OCI-LY1 (cell line): ENCODE results near the gene ACSL4.

ENCODE experiments used
- CTCF ChIP-seq: fragments of 200-600 bp; sonication (generic), shearing (Covaris generic); IDR thresholded peaks from 2 replicates; pipeline ENCODE4 v1.5.1; 2017; ENCODE audit warnings: mild to moderate bottlenecking, antibody characterized with exemption, low read length, moderate library complexity, mixed read lengths
- EZH2 ChIP-seq: fragments of 200-600 bp; sonication (generic), shearing (Covaris generic); IDR thresholded peaks from 2 replicates; pipeline ENCODE4 v1.8.0; 2017; ENCODE audit warnings: borderline replicate concordance, mixed run types, mild to moderate bottlenecking, antibody characterized with exemption, low read length, moderate library complexity, mixed read lengths

GRCh38 chrX:109709129-109709631 lies 23.9 kb downstream of the ACSL4 start:
- TF ChIP-seq CTCF (no peak), EZH2 (no peak)
